K562 treated with DMSO at 1 percent for 4 hours (cell line): ENCODE data around the gene ACOT2. TPM values are rescaled to one million over a fixed set of nuclear protein-coding genes. Genes with fewer than 3 reads are reported as not detected.

Experiments
- total RNA-seq: library from RNA; unstranded; fragments of 300-600 nt; gene quantifications from 2 replicates; pipeline ENCODE4 v1.2.3, GENCODE V29; 2022; ENCODE audit not compliant: insufficient read depth

Gene ACOT2
- total RNA-seq = 0.73 TPM in 1 of 2 replicates, not detected in the other

GRCh38 chr14:73569185-73569958 lies at the start of gene ACOT2:
Gene ACOT2, plus strand, starts transcription at chr14:73569213. Its CDS starts 28 bp downstream, at chr14:73569241.

GRCh38 chr14:73591690-73592449 lies 22.9 kb downstream of the ACOT2 start, which contains the start of gene ACOT4:
Gene ACOT4, plus strand, starts transcription at chr14:73591873. Its CDS starts 87 bp downstream, at chr14:73591960.

GRCh38 chr14:73612339-73613045 lies 43.5 kb downstream of the ACOT2 start, which contains the start of gene ACOT6:
Gene ACOT6, plus strand, starts transcription at chr14:73612517. Its CDS starts 55 bp downstream, at chr14:73612572.

Other genes starting within 250 kb of the ACOT2 start
- 28.5 and 30.4 TPM in 2 replicates for gene NUMB, start 110.7 kb upstream of the ACOT2 start, total RNA-seq
- 4.7 and 5.2 TPM in 2 replicates for gene RIOX1, start 78.3 kb upstream of the ACOT2 start, total RNA-seq
- not detected in 2 replicates for gene ACOT1, start 32.1 kb upstream of the ACOT2 start, total RNA-seq
- gene HEATR4, start 10.3 kb upstream of the ACOT2 start, total RNA-seq = not detected in 2 replicates
- gene ACOT4, start 22.7 kb downstream of the ACOT2 start, total RNA-seq = not detected in 2 replicates
- not detected in 2 replicates for gene ACOT6, start 43.3 kb downstream of the ACOT2 start, total RNA-seq
- gene DNAL1, start 75.8 kb downstream of the ACOT2 start, total RNA-seq = 2.6 and 3.2 TPM in 2 replicates
- gene PNMA1, start 145.2 kb downstream of the ACOT2 start, total RNA-seq = 26.6 and 27.0 TPM in 2 replicates